Vagina (tissue), 2 donors: ENCODE results near the gene MACROD2.

Experiments
- CTCF ChIP-seq, 3 experiments: fragments of 450-650 bp in 2 of 3; fragments of 200-600 bp in 1 of 3; sonication (generic) in 1 of 3; IDR thresholded peaks; one replicate each; pipeline ENCODE4 v1.5.1; 2017 to 2019; ENCODE audit warnings: antibody characterized with exemption in 3 of 3, mild to moderate bottlenecking in 2 of 3, moderate library complexity in 2 of 3
- POLR2A ChIP-seq, 2 donors: fragments of 450-650 bp; IDR thresholded peaks; one replicate each; pipeline ENCODE4 v1.6.1; 2017; ENCODE audit warnings: antibody characterized with exemption in 2 of 2, mild to moderate bottlenecking in 2 of 2, moderate library complexity in 2 of 2
- POLR2AphosphoS5 ChIP-seq, 2 donors: sonication (generic); formaldehyde crosslinking; IDR thresholded peaks; one replicate each; pipeline ENCODE4 v1.9.0; 2017; ENCODE audit warnings: antibody characterized with exemption in 2 of 2, mild to moderate bottlenecking in 2 of 2, low read depth in 1 of 2; ENCODE audit not compliant: insufficient read depth in 1 of 2

DNA sequence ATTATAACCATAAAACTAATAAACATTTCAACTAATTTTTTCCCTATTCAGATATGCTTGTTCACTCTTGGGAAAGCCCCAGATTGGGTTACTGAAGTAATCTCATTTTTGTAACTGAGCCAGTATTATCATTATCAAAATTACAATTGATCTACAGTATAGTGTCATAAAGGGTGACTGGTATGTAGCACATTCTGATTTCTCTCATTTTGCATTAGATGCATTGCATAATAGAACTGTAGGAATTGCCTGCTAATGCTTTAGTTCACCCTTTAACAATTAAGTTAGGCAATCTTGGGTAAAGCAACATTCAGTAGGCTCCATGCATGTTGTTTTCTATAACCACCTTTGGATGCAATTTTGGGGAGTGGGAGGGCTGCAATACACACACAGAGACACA is 492.9 kb downstream of the MACROD2 start:
- TF ChIP-seq CTCF (IDR thresholded peaks at IDR 0.05) (no peak), POLR2AphosphoS5 (IDR thresholded peaks at IDR 0.05; ENCODE audit: insufficient read depth in 1 of 2, low read depth in 1 of 2) (no peak), POLR2A (IDR thresholded peaks at IDR 0.05) (no peak)
